Raji (cell line): ENCODE data around the gene LRRIQ1.

Experiments
- POLR2A ChIP-seq: IDR thresholded peaks from 2 replicates; pipeline ENCODE4 v1.6.1; 2011; ENCODE audit warnings: low read depth, low read length, control low read depth; ENCODE audit not compliant: insufficient read depth

The LRRIQ1 gene

GRCh38 chr12:85036234-85036707 lies at the start of gene LRRIQ1, which contains the start of gene TSPAN19:
TSS of gene LRRIQ1 (plus strand) at chr12:85036351. CDS start at chr12:85038177, 1,826 bp downstream.
TSS of gene TSPAN19 (minus strand) at chr12:85036277. CDS start at chr12:85029946, 6,331 bp downstream.
- no peak for TF ChIP-seq POLR2A

- TF ChIP-seq POLR2A = no peak
These were observed 49.6 kb upstream of the LRRIQ1 start for GRCh38 chr12:84986586-84986985.

DNA sequence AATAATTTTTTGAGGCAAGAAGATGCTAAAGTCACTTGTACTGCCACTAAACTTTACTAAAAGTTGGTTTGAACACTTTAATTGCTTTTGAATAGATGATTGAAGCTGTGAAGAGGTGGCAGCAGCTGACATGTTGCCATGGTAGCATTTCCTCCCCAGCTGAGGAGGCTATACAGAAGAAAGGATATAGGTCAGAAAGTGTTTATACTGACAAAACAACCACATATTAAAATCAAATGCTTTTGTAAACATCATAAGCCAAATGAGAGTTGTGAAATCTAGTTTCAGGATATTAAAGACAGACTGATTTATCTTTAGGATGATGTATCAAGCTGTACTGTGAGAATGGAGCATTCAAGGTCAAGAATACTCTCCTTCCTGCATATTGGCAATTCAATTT lies 41.7 kb upstream of the LRRIQ1 start:
- TF ChIP-seq POLR2A = no peak

GRCh38 chr12:84995641-84996040 lies 40.5 kb upstream of the LRRIQ1 start:
- no peak for TF ChIP-seq POLR2A

GRCh38 chr12:84996759-84997158 lies 39.4 kb upstream of the LRRIQ1 start:
- no peak for TF ChIP-seq POLR2A

GRCh38 chr12:84998341-84998740 lies 37.8 kb upstream of the LRRIQ1 start:
- no peak for TF ChIP-seq POLR2A

DNA sequence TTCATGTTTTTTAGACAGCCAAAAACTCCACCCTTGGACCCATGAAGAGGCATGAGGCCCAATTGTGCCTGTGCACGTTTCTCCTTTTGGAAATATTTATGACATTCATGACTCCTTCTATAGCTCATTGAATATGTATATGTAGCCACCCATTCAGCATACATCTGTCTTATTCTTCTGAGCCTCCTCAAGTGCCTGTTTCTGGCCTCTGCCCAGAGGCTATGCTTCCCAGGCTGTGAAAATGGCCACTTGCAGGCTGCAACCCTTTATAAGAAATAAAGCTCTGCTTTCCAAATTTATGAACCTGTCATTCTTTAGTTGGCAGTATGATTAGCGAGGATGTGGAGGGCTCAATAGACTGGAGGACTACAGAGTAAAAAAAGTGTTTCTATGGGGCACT lies 35.4 kb upstream of the LRRIQ1 start:
- no peak for TF ChIP-seq POLR2A

DNA sequence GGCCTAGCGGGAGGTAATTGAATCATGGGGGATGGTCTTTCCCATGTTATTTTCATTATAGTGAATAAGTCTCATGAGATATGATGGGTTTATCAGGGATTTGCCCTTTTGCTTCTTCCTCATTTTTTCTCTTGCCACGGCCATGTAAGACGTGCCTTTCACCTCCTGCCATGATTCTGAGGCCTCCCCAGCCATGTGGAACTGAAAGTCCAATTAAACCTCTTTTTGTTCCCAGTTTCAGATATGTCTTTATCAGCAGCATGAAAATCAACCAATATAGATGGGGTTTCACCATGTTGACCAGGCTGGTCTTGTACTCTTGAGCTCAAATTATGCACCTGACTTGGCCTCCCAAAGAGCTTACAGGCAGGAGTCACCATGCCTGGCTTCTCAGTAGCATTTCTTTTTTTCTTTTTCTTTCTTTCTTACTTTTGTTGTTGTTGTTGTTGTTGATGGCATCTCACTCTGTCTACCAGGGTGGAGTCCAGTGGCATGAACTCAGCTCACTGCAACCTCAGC lies 33.3 kb upstream of the LRRIQ1 start:
- no peak for TF ChIP-seq POLR2A

- TF ChIP-seq POLR2A = no peak
These were observed 31.9 kb upstream of the LRRIQ1 start for GRCh38 chr12:85004204-85004603.

GRCh38 chr12:85005615-85006014 lies 30.5 kb upstream of the LRRIQ1 start:
- TF ChIP-seq POLR2A = no peak

DNA sequence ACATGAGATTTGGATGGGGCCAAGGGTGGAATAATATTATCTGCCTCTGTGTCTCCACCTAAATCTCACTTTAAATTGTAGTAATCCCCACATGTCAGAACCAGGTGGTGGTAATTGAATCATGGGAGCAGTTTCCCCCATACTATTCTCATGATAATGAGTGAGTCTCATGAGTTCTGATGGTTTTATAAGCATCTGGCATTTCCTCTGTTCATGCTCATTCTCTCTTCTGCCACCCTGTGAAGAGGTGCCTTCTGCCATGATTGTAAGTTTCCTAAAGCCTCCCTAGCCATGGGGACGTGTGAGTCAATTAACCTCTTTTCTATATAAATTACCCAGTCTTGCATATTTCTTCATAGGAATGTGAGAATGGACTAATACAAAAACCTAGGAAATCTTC lies 29.9 kb upstream of the LRRIQ1 start:
- no peak for TF ChIP-seq POLR2A

DNA sequence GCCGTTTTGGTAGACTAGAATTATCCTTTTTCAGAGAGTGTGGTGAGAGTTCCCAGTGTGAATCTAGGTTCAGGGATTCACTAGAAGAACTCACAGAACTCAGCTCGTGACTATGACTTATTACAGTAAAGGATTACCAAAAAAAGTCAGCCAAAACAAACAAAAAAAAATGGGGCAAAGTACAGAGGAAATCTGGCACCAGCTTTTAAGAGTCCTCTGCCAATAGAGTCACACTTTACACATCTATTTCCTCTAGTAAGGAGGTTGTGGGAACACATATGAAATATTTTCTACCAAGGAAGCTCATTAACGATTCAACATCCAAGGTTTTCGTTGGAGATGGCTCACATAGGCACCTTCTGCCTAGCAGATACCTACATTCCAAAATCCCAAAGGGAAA lies 28.3 kb upstream of the LRRIQ1 start:
- TF ChIP-seq POLR2A = no peak

DNA sequence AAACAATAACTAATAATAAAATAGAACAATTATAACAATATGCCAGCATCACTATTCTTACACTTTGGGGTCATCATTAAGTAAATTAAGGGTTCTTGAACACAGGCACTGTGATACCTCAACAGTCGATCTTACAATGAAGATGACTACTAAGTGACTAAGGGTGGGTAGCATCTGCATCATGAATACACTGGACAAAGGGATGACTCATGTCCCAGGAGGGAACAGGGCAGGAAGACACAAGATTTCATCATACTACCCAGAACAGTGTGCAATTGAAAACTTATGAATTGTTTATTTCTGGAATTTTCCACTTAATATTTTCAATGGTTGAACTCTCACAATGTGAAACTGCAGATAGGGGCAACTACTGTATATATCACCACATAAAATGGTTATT lies 19.7 kb upstream of the LRRIQ1 start:
- TF ChIP-seq POLR2A = no peak

DNA sequence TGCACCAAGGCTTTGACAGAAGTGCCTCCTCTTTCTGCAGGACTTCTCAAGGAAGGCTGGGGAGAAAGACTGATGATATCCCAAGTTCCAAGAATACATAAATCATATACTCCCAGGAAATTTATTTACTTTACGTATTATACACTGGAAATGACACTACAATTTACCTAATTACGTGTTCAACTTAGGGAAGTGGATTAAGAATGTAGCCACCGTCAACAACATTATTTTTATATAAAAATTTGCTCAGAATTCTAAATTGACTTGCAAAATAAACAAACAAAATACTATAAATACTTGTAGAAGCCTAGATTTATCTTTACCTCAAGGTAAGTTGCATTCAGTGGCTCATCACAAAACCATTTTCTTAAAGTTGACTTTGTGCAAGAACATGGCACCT lies 19.0 kb upstream of the LRRIQ1 start:
- no peak for TF ChIP-seq POLR2A

DNA sequence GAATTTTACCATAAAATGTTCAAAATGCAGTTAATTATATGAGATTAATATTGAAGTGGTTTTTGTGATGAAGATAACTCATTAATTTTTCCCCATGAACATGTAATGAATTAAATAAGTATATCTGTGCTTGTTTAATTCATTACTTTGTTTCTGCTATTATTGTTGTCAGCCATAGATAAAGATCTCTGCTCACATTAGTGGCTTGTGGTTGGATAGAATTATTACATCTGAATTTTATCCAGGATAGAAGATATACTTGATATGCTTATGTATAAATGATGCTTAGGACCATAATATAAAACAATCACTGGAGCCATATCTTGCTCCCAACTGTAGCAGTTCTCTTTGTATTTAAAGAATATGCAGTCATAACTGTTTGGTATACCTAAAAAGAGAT lies 18.5 kb upstream of the LRRIQ1 start:
- no peak for TF ChIP-seq POLR2A

GRCh38 chr12:85018098-85018497 lies 18.1 kb upstream of the LRRIQ1 start:
- no peak for TF ChIP-seq POLR2A

- no peak for TF ChIP-seq POLR2A
These were observed 6.7 kb upstream of the LRRIQ1 start for GRCh38 chr12:85029456-85029855.
